Measurements from ENCODE around the gene UTRN.

The UTRN gene

DNA sequence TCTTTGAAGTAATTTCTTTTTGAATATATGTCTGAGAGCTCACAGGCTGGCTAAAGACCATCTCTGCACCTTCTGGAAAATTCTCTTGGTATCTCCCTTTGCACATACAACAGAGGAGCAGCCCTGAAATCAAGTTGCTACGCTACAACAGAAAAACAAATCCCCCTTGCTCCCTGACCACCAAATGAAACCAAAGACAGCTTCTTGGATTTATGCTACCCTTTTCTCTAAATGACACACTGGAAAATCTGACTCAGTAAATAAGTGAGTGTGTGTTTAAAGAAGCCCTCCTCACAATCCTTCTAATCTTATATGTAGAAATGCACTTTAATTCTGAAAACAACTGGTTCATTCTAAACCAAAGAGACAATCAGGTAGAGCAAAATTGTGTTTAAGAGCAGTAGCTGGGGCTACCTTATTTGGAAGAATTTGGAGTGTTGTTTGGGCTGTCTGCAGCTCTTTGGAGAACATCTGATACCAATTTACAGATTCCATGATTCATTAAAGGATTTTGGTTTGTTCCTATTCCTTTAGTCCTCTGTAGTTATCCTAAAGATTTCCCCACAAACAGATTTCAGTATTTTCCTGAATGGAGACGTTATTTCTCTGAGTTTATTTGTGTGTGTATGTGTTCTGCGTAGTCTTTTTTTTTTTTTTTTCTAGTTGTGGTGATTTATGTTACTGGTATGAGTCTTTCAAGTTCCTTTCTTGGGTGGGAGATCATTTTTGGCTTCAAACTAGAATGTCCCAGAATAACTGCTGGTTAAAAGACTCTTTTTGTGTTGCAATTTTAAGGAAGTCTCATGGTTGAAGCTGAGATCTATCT is 36.4 kb upstream of the UTRN start:
- Histone ChIP-seq H3K4me2 (no peak overlapping the region), H3K4me3 (IDR thresholded peaks at IDR 0.05; ENCODE audit: insufficient read depth, low read depth, low read length) (no peak overlapping the region), H3K27ac (no peak overlapping the region)

DNA sequence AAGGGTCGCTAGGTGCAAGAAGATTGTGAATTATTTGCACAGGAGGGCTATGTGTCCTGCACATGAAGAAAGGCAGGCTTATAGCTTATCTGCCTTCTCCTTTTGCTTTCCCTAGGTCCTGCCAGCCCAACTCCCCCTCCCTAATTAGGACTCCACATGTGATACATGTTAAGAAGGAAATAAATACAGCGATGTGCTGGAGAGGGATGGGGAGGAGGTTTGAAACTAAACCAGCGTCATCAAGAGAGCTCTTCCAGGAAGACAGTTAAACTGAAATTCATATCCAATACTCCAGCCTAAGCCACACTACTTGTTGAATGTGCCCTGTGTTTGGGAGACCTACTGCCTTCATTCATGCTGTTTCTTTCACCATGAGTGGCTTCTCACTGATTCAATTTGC is 34.9 kb upstream of the UTRN start:
- Histone ChIP-seq H4K20me1 (ENCODE audit: insufficient read depth) (no peaks in the 10 kb centered on the region), H3K27ac (no peak overlapping the region), H3K4me1 (ENCODE audit: low read depth, poor library complexity, severe bottlenecking) (no peaks in the 10 kb centered on the region), H3K36me3 (ENCODE audit: insufficient read depth) (no peaks in the 10 kb centered on the region), H2AFZ (ENCODE audit: low read depth) (no peak overlapping the region), H3K9ac (no peak overlapping the region), H3K4me3 (IDR thresholded peaks at IDR 0.05; ENCODE audit: insufficient read depth, low read depth, low read length) (no peak overlapping the region), H3K79me2 (ENCODE audit: insufficient read depth, low read depth) (no peaks in the 10 kb centered on the region), H3K27me3 (ENCODE audit: insufficient read depth, low read depth) (no peaks in the 10 kb centered on the region), H3K4me2 (no peak overlapping the region)
- TF ChIP-seq, protein P1, sequence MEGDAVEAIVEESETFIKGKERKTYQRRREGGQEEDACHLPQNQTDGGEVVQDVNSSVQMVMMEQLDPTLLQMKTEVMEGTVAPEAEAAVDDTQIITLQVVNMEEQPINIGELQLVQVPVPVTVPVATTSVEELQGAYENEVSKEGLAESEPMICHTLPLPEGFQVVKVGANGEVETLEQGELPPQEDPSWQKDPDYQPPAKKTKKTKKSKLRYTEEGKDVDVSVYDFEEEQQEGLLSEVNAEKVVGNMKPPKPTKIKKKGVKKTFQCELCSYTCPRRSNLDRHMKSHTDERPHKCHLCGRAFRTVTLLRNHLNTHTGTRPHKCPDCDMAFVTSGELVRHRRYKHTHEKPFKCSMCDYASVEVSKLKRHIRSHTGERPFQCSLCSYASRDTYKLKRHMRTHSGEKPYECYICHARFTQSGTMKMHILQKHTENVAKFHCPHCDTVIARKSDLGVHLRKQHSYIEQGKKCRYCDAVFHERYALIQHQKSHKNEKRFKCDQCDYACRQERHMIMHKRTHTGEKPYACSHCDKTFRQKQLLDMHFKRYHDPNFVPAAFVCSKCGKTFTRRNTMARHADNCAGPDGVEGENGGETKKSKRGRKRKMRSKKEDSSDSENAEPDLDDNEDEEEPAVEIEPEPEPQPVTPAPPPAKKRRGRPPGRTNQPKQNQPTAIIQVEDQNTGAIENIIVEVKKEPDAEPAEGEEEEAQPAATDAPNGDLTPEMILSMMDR (conservative IDR thresholded peaks at IDR 0.05; ENCODE audit: low read depth, low read length) = no peak

More for the DNA sequence above, 36.4 kb upstream of the UTRN start:
- no peaks in the 10 kb centered on the region for H3K4me1 ChIP-seq (ENCODE audit: low read depth, poor library complexity, severe bottlenecking)
- no peak overlapping the region for H2AFZ ChIP-seq (ENCODE audit: low read depth)
- H4K20me1 ChIP-seq (ENCODE audit: insufficient read depth) = no peaks in the 10 kb centered on the region
- TF ChIP-seq, protein P1 (conservative IDR thresholded peaks at IDR 0.05; ENCODE audit: low read depth, low read length) = no peak
- H3K79me2 ChIP-seq (ENCODE audit: insufficient read depth, low read depth) = no peaks in the 10 kb centered on the region
- no peaks in the 10 kb centered on the region for H3K36me3 ChIP-seq (ENCODE audit: insufficient read depth)
- no peaks in the 10 kb centered on the region for H3K27me3 ChIP-seq (ENCODE audit: insufficient read depth, low read depth)
- no peak overlapping the region for H3K9ac ChIP-seq

DNA sequence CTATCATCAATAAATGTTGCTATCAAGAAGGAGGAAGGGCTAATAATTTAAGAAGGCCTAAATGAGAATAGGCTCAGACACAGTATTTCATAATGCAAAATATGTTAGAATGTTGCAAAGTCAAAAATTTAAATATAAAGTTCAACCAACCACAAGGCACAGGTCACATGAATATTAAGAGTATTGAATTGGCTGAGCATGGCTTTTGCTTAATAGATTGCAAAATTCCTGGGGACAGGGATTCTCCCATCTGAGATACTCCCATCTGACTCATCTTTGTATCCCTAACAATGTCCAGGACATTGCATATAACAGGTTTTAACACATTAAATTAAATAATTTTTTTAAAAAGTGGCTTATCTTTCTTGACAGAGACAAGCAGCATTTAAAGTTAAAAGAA is 32.9 kb upstream of the UTRN start:
- no peak overlapping the region for H3K4me2 ChIP-seq
- H3K36me3 ChIP-seq (ENCODE audit: insufficient read depth) = no peaks in the 10 kb centered on the region
- no peaks in the 10 kb centered on the region for H4K20me1 ChIP-seq (ENCODE audit: insufficient read depth)
- H3K4me3 ChIP-seq (IDR thresholded peaks at IDR 0.05; ENCODE audit: insufficient read depth, low read depth, low read length) = no peak overlapping the region
- no peaks in the 10 kb centered on the region for H3K27me3 ChIP-seq (ENCODE audit: insufficient read depth, low read depth)
- H3K79me2 ChIP-seq (ENCODE audit: insufficient read depth, low read depth) = no peaks in the 10 kb centered on the region
- no peak overlapping the region for H3K27ac ChIP-seq
- no peak overlapping the region for H3K9ac ChIP-seq
- TF ChIP-seq, protein P1 (conservative IDR thresholded peaks at IDR 0.05; ENCODE audit: low read depth, low read length) = no peak
- H2AFZ ChIP-seq (ENCODE audit: low read depth) = no peak overlapping the region
- H3K4me1 ChIP-seq (ENCODE audit: low read depth, poor library complexity, severe bottlenecking) = no peaks in the 10 kb centered on the region

DNA sequence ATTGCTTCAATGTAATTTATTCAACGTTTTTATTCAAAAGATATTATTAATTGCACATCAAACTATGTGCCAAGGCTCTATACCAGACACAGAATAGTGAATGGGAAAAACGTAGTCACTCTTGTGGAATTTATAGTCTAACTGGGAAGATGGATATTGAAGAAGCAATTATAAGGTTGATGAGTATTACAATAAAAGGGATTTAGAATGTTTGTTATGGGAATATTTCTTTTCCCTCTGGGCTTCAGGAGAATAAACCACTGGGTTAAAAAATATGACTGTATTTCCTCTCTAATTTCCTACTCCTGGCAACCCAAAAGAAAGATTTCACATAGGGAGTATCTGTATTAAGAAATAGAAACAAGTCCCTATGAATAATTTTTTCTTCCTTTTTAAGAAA is 25.1 kb upstream of the UTRN start:
- no peaks in the 10 kb centered on the region for H3K27me3 ChIP-seq (ENCODE audit: insufficient read depth, low read depth)
- H3K4me3 ChIP-seq (IDR thresholded peaks at IDR 0.05; ENCODE audit: insufficient read depth, low read depth, low read length) = no peak overlapping the region
- no peaks in the 10 kb centered on the region for H3K79me2 ChIP-seq (ENCODE audit: insufficient read depth, low read depth)
- H3K36me3 ChIP-seq (ENCODE audit: insufficient read depth) = no peaks in the 10 kb centered on the region
- no peaks in the 10 kb centered on the region for H3K4me1 ChIP-seq (ENCODE audit: low read depth, poor library complexity, severe bottlenecking)
- no peak overlapping the region for H3K27ac ChIP-seq
- no peaks in the 10 kb centered on the region for H4K20me1 ChIP-seq (ENCODE audit: insufficient read depth)
- H3K9ac ChIP-seq = no peak overlapping the region
- no peak overlapping the region for H2AFZ ChIP-seq (ENCODE audit: low read depth)
- TF ChIP-seq, protein P1 (conservative IDR thresholded peaks at IDR 0.05; ENCODE audit: low read depth, low read length) = no peak
- H3K4me2 ChIP-seq = no peak overlapping the region
